OCI-LY7 (cell line): ENCODE data around the gene TMEM127. TPM values are rescaled to one million over a fixed set of nuclear protein-coding genes. Genes with fewer than 3 reads are reported as not detected.

Source experiments
- BruUV-seq: library from RNA; stranded (reverse); fragments of 400-500 nt; replicated peaks from 2 replicates; lab custom pipeline; 2021; lab: Mats Ljungman, UMichigan
- CTCF ChIA-PET: fragments of 300-600 bp; sonication (Branson Sonifier 250); formaldehyde crosslinking; loops from one replicate; lab custom pipeline; 2022; ENCODE audit warnings: antibody characterized with exemption; ENCODE audit not compliant: unreplicated experiment; lab: Charles Lee
- POLR2A ChIA-PET: fragments of 300-600 bp; sonication (Branson Sonifier 250); formaldehyde crosslinking; loops from one replicate; lab custom pipeline; 2022; ENCODE audit warnings: antibody characterized with exemption; lab: Charles Lee
- DNase-seq: peaks from one replicate; pipeline ENCODE4 v3.0.0-alpha.2; 2015; ENCODE audit warnings: low spot score
- H2AFZ ChIP-seq: fragments of 200-600 bp; sonication (generic), shearing (Covaris generic); 2 replicates; pipeline ENCODE4 v1.6.1; 2014; ENCODE audit warnings: mild to moderate bottlenecking, antibody characterized with exemption, low read length, moderate library complexity
- H3K27ac ChIP-seq: fragments of 200-600 bp; sonication (generic); 2 replicates; pipeline ENCODE4 v1.5.1; 2014; ENCODE audit warnings: mixed run types, low read depth, mild to moderate bottlenecking, moderate library complexity, low read length, inconsistent platforms; ENCODE audit not compliant: poor library complexity, severe bottlenecking
- H3K36me3 ChIP-seq: fragments of 200-600 bp; sonication (generic); 2 replicates; pipeline ENCODE4 v1.6.1; 2014; ENCODE audit warnings: mild to moderate bottlenecking, antibody characterized with exemption, low read length, moderate library complexity, mixed read lengths; ENCODE audit not compliant: insufficient read depth
- H3K4me1 ChIP-seq: fragments of 200-600 bp; sonication (generic); 2 replicates; pipeline ENCODE4 v1.5.1; 2014; ENCODE audit warnings: mild to moderate bottlenecking, low read length; ENCODE audit not compliant: insufficient read depth, poor library complexity, severe bottlenecking
- H3K4me2 ChIP-seq: fragments of 200-600 bp; sonication (generic); 2 replicates; pipeline ENCODE4 v1.6.1; 2014; ENCODE audit warnings: mild to moderate bottlenecking, low read length
- H3K4me3 ChIP-seq: fragments of 200-600 bp; sonication (generic); 2 replicates; pipeline ENCODE4 v1.5.1; 2014; ENCODE audit warnings: mild to moderate bottlenecking, low read depth, low read length; ENCODE audit not compliant: poor library complexity, severe bottlenecking
- H3K79me2 ChIP-seq: fragments of 200-600 bp; sonication (generic); 2 replicates; pipeline ENCODE4 v1.6.1; 2016; ENCODE audit warnings: low read depth, mild to moderate bottlenecking, low read length, moderate library complexity, mixed read lengths; ENCODE audit not compliant: insufficient read depth
- H3K9me2 ChIP-seq: fragments of 200-600 bp; sonication (generic); 2 replicates; pipeline ENCODE4 v1.6.1; 2016; ENCODE audit warnings: mild to moderate bottlenecking, low read length, mixed read lengths; ENCODE audit not compliant: insufficient read depth
- H3K9me3 ChIP-seq: fragments of 200-600 bp; sonication (generic); 2 replicates; pipeline ENCODE4 v1.6.1; 2014; ENCODE audit warnings: mild to moderate bottlenecking, mixed run types, low read length, mixed read lengths
- H4K20me1 ChIP-seq: fragments of 200-600 bp; sonication (generic); 2 replicates; pipeline ENCODE4 v1.6.1; 2014; ENCODE audit warnings: mild to moderate bottlenecking, antibody characterized with exemption, low read length, moderate library complexity, mixed read lengths; ENCODE audit not compliant: insufficient read depth
- EZH2phosphoT487 ChIP-seq: fragments of 200-600 bp; sonication (generic); IDR thresholded peaks from 2 replicates; pipeline ENCODE4 v1.6.1; 2018; ENCODE audit warnings: low read depth, borderline replicate concordance, mild to moderate bottlenecking, mixed run types, antibody characterized with exemption, low read length, moderate library complexity, mixed read lengths
- intact Hi-C: fragments of 100-400 bp; cut with micrococcal nuclease; formaldehyde crosslinking; loops from one replicate; pipeline ENCODE4 v1.10.0; 2022; ENCODE audit not compliant: unreplicated experiment
- total RNA-seq, 2 experiments: library from RNA; depleted of rRNA in 1 of 2; stranded (reverse); fragments of >200 nt in 1 of 2; shearing (Covaris generic) in 1 of 2; gene quantifications; 2 replicates each; pipeline ENCODE4 v1.2.3, GENCODE V29; 2014 to 2022
- TF ChIP-seq, protein P1 (sequence below): fragments of 200-600 bp; sonication (generic); conservative IDR thresholded peaks from 2 replicates; pipeline ENCODE4 v1.5.1; 2014; ENCODE audit warnings: mild to moderate bottlenecking, antibody characterized with exemption, low read length, moderate library complexity, mixed read lengths

Gene TMEM127
- total RNA-seq, 2 experiments from 2014 or later = 12.1 to 20.4 TPM

DNA sequence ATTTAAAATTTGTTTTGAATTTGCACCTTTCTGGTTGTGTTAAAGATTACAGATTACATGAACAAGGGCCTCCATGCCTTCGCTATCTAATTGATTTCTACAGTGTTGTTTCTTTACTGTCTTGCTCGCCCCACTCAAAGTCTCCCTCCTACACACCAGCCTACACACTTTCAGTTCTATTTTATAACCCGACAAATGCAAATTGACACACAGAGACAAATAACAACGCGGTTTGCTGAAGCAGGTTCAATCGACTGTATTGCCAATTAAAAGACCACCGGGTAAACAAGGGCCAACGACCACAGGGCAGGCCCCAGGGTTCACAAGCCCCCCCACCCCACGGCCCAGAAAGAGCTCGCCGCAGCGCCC is 58.0 kb downstream of the TMEM127 start:
- H3K36me3 ChIP-seq = peaks cover 45% of the 10 kb centered on the region
- peak overlapping the region; percentile 81 for H3K27ac ChIP-seq
- H2AFZ ChIP-seq = no peak overlapping the region
- intact Hi-C loops = loop anchor here (1.0 to 5.0 kb wide), 5 partner anchors 25 to 115 kb away; partner anchors contain the start of gene CIAO1
- DNase-seq = peak; percentile 31
- H3K79me2 ChIP-seq = peaks cover 69% of the 10 kb centered on the region
- CTCF ChIA-PET = interaction anchor here (0.6 to 1.3 kb wide), 2 partner anchors 57 to 61 kb away, joined by 3 read pairs; no protein-coding TSS in a partner anchor
- TF ChIP-seq, protein P1, sequence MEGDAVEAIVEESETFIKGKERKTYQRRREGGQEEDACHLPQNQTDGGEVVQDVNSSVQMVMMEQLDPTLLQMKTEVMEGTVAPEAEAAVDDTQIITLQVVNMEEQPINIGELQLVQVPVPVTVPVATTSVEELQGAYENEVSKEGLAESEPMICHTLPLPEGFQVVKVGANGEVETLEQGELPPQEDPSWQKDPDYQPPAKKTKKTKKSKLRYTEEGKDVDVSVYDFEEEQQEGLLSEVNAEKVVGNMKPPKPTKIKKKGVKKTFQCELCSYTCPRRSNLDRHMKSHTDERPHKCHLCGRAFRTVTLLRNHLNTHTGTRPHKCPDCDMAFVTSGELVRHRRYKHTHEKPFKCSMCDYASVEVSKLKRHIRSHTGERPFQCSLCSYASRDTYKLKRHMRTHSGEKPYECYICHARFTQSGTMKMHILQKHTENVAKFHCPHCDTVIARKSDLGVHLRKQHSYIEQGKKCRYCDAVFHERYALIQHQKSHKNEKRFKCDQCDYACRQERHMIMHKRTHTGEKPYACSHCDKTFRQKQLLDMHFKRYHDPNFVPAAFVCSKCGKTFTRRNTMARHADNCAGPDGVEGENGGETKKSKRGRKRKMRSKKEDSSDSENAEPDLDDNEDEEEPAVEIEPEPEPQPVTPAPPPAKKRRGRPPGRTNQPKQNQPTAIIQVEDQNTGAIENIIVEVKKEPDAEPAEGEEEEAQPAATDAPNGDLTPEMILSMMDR = no peak
- no peak for TF ChIP-seq EZH2phosphoT487
- H3K9me2 ChIP-seq = no peaks in the 10 kb centered on the region
- POLR2A ChIA-PET = interaction anchor here (0.7 to 2.2 kb wide), 12 partner anchors 9 to 128 kb away, joined by 3 to 22 read pairs (median 4); partner anchors contain the start of gene NCAPH
- H3K4me3 ChIP-seq = peak overlapping the region; percentile 90
- H3K9me3 ChIP-seq = no peaks in the 10 kb centered on the region
- H4K20me1 ChIP-seq = peaks cover 35% of the 10 kb centered on the region
- no TSS peak for BruUV-seq
- H3K4me1 ChIP-seq = peaks cover 70% of the 10 kb centered on the region
- H3K4me2 ChIP-seq = peak overlapping the region; percentile 97

DNA sequence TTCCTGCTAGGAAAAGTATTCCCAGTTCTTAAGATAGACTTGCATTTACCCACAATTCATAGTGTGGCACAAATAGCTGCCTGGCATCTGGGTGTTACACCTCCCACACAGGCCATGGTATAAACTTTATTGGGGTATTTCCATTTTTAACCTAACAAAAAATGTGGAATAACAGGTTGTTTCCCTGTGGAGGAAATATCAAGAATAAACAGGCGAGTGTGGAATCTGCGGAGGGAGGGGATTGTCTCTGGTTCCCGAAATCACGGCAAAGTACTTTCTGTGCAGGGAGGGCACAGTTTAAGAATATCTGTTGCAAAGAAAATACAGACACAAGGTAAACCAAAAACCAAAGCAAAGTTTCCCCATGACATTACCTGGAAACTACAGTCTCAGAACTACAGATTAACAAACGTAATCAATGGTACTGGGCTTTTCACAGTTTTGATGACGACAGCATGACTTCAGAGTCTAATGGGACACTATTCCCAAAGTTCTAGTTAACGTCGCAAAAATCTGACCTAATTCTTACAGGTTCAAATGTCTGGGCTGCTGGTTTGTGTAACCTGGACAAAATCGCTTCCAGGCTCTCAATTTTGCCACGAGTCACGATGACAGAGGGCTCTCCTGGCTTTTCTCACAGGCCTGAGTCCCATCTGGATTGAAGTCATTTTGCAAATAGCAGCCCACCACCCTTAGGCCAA is 58.6 kb downstream of the TMEM127 start:
- H3K9me2 ChIP-seq = no peaks in the 10 kb centered on the region
- H2AFZ ChIP-seq = no peak overlapping the region
- H3K79me2 ChIP-seq = peaks cover 74% of the 10 kb centered on the region
- H3K27ac ChIP-seq = peak overlapping the region; percentile 81
- H4K20me1 ChIP-seq = peaks cover 39% of the 10 kb centered on the region
- peak overlapping the region; percentile 97 for H3K4me2 ChIP-seq
- peak overlapping the region; percentile 90 for H3K4me3 ChIP-seq
- H3K9me3 ChIP-seq = no peaks in the 10 kb centered on the region
- peaks cover 75% of the 10 kb centered on the region for H3K4me1 ChIP-seq
- BruUV-seq = TSS peak; percentile 64
- no peak for TF ChIP-seq EZH2phosphoT487
- TF ChIP-seq, protein P1 = no peak
- ChIA-PET POLR2A (interaction anchor here (0.7 to 2.2 kb wide), 6 partner anchors 10 to 99 kb away, joined by 3 to 20 read pairs (median 3); no protein-coding TSS in a partner anchor), CTCF (interaction anchor here (1.3 kb wide), 1 partner anchor 58 kb away, joined by 3 read pairs; no protein-coding TSS in a partner anchor)
- DNase-seq = peak; percentile 25
- intact Hi-C loops = loop anchor here (1.0 to 5.0 kb wide), 2 partner anchors 34 to 115 kb away; no protein-coding TSS in a partner anchor
- peaks cover 48% of the 10 kb centered on the region for H3K36me3 ChIP-seq
